A673 (cell line): ENCODE measurements around the gene KDM4D. TPM values are rescaled to one million over a fixed set of nuclear protein-coding genes. Genes with fewer than 3 reads are reported as not detected.

ENCODE experiments used
- BruUV-seq: library from RNA; stranded (reverse); fragments of 400-500 nt; replicated peaks from 2 replicates; lab custom pipeline; 2021; lab: Mats Ljungman, UMichigan
- CTCF ChIA-PET: fragments of 300-600 bp; sonication (Branson Sonifier 250); formaldehyde crosslinking; loops from one replicate; lab custom pipeline; 2022; ENCODE audit warnings: antibody characterized with exemption; lab: Charles Lee
- POLR2A ChIA-PET: fragments of 300-600 bp; sonication (Branson Sonifier 250); formaldehyde crosslinking; loops from one replicate; lab custom pipeline; 2022; ENCODE audit warnings: antibody characterized with exemption; ENCODE audit not compliant: low non-redundant PET; lab: Charles Lee
- DNase-seq: peaks from one replicate; pipeline ENCODE4 v3.0.0-alpha.2; 2015; ENCODE audit warnings: low spot score
- H3K27ac ChIP-seq: fragments of 200-600 bp; sonication (generic); 2 replicates; pipeline ENCODE4 v1.5.1; 2016; ENCODE audit warnings: mixed run types, low read depth, mild to moderate bottlenecking, mixed read lengths, antibody characterized with exemption, low read length; ENCODE audit not compliant: poor library complexity, severe bottlenecking
- H3K27me3 ChIP-seq: fragments of 200-600 bp; sonication (generic); replicated peaks from 2 replicates; pipeline ENCODE4 v1.6.1; 2017; ENCODE audit warnings: mixed run types, low read depth, mild to moderate bottlenecking, mixed read lengths, antibody characterized with exemption, low read length; ENCODE audit not compliant: insufficient read depth, poor library complexity
- H3K36me3 ChIP-seq: fragments of 200-600 bp; sonication (generic); 2 replicates; pipeline ENCODE4 v1.6.1; 2016; ENCODE audit warnings: mixed run types, mild to moderate bottlenecking, mixed read lengths, antibody characterized with exemption, low read length; ENCODE audit not compliant: insufficient read depth, poor library complexity, severe bottlenecking
- H3K4me1 ChIP-seq: fragments of 200-600 bp; sonication (generic); 2 replicates; pipeline ENCODE4 v1.6.1; 2017; ENCODE audit warnings: mixed run types, mild to moderate bottlenecking, mixed read lengths, antibody characterized with exemption, low read length; ENCODE audit not compliant: insufficient read depth, poor library complexity, severe bottlenecking
- H3K4me3 ChIP-seq: fragments of 200-600 bp; sonication (generic); 2 replicates; pipeline ENCODE4 v1.5.1; 2016; ENCODE audit warnings: low read depth, mixed run types, mild to moderate bottlenecking, mixed read lengths, low read length; ENCODE audit not compliant: poor library complexity, severe bottlenecking
- H3K9me3 ChIP-seq: fragments of 200-600 bp; sonication (generic); 2 replicates; pipeline ENCODE4 v1.6.1; 2016; ENCODE audit warnings: mixed run types, low read depth, mild to moderate bottlenecking, mixed read lengths, antibody characterized with exemption, low read length; ENCODE audit not compliant: poor library complexity, severe bottlenecking
- EZH2 ChIP-seq: fragments of 200-600 bp; sonication (generic); IDR thresholded peaks from 2 replicates; pipeline ENCODE4 v1.6.1; 2017; ENCODE audit warnings: borderline replicate concordance, low read depth, mild to moderate bottlenecking, mixed read lengths, antibody characterized with exemption, low read length; ENCODE audit not compliant: poor library complexity, severe bottlenecking
- intact Hi-C: fragments of 100-400 bp; cut with micrococcal nuclease; formaldehyde crosslinking; loops from one replicate; pipeline ENCODE4 v1.10.0; 2022; ENCODE audit not compliant: unreplicated experiment
- total RNA-seq: library from RNA; stranded (reverse); gene quantifications from 2 replicates; pipeline ENCODE4 v1.2.3, GENCODE V29; 2021
- TF ChIP-seq, protein P1 (sequence below): fragments of 300-800, 200-600 bp; sonication (generic); conservative IDR thresholded peaks from 2 replicates; pipeline ENCODE4 v1.5.1; 2017; ENCODE audit warnings: low read depth, mild to moderate bottlenecking, antibody characterized with exemption, low read length, moderate library complexity, mixed read lengths

Gene KDM4D
- total RNA-seq, 1 experiment from 2014 or later = 3.0 TPM

GRCh38 chr11:94933223-94934130 lies 40.0 kb upstream of the KDM4D start:
- POLR2A ChIA-PET = no interaction called here
- DNase-seq = peak; percentile 41
- BruUV-seq = no TSS peak
- no peak for TF ChIP-seq EZH2
- TF ChIP-seq, protein P1, sequence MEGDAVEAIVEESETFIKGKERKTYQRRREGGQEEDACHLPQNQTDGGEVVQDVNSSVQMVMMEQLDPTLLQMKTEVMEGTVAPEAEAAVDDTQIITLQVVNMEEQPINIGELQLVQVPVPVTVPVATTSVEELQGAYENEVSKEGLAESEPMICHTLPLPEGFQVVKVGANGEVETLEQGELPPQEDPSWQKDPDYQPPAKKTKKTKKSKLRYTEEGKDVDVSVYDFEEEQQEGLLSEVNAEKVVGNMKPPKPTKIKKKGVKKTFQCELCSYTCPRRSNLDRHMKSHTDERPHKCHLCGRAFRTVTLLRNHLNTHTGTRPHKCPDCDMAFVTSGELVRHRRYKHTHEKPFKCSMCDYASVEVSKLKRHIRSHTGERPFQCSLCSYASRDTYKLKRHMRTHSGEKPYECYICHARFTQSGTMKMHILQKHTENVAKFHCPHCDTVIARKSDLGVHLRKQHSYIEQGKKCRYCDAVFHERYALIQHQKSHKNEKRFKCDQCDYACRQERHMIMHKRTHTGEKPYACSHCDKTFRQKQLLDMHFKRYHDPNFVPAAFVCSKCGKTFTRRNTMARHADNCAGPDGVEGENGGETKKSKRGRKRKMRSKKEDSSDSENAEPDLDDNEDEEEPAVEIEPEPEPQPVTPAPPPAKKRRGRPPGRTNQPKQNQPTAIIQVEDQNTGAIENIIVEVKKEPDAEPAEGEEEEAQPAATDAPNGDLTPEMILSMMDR = no peak
- peak overlapping the region; percentile 64 for H3K27ac ChIP-seq
- H3K27me3 ChIP-seq = no peaks in the 10 kb centered on the region
- no peaks in the 10 kb centered on the region for H3K36me3 ChIP-seq
- CTCF ChIA-PET = no interaction called here
- H3K9me3 ChIP-seq = no peaks in the 10 kb centered on the region
- H3K4me3 ChIP-seq = no peak overlapping the region
- intact Hi-C loops = no loop called here
- H3K4me1 ChIP-seq = peaks cover 40% of the 10 kb centered on the region

DNA sequence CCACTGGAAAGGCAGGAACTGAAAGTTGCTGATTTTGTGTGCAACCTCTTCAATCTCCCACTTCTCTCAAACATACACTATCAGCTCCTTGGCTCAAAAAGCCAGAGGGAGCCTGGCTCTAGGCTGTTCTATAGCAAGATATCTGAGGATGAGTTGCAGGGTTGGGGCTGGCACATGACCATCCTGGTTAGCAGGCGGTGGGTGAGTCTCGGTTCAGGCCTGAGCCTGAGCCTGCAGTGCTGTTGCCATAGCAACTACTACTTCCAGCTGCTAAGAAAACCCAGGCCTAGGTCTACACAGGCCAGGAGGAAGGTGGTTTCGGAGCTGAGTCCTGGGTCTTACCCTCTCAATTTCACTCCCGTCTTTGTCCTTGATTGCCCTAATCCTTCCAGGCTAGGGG lies 39.1 kb upstream of the KDM4D start:
- TF ChIP-seq EZH2 = no peak
- TF ChIP-seq, protein P1 = no peak
- peak overlapping the region; percentile 64 for H3K27ac ChIP-seq
- H3K27me3 ChIP-seq = no peaks in the 10 kb centered on the region
- CTCF ChIA-PET = interaction anchor here (0.6 kb wide), 1 partner anchor 8 kb away, joined by 4 read pairs; no protein-coding TSS in a partner anchor
- H3K36me3 ChIP-seq = no peaks in the 10 kb centered on the region
- BruUV-seq = no TSS peak
- DNase-seq = peak; percentile 88
- intact Hi-C loops = no loop called here
- no peaks in the 10 kb centered on the region for H3K9me3 ChIP-seq
- H3K4me3 ChIP-seq = no peak overlapping the region
- POLR2A ChIA-PET = no interaction called here
- H3K4me1 ChIP-seq = peaks cover 47% of the 10 kb centered on the region

- intact Hi-C loops = no loop called here
- no TSS peak for BruUV-seq
- H3K4me1 ChIP-seq = peaks cover 47% of the 10 kb centered on the region
- ChIA-PET POLR2A (no interaction called here), CTCF (interaction anchor here (0.6 kb wide), 1 partner anchor 9 kb away, joined by 4 read pairs; no protein-coding TSS in a partner anchor)
- no peaks in the 10 kb centered on the region for H3K36me3 ChIP-seq
- no peaks in the 10 kb centered on the region for H3K27me3 ChIP-seq
- DNase-seq = peak; percentile 91
- TF ChIP-seq, protein P1 = no peak
- TF ChIP-seq EZH2 = no peak
- peak overlapping the region; percentile 64 for H3K27ac ChIP-seq
- H3K4me3 ChIP-seq = no peak overlapping the region
- H3K9me3 ChIP-seq = no peaks in the 10 kb centered on the region
These were observed 38.7 kb upstream of the KDM4D start for GRCh38 chr11:94934846-94935245.
